ENCODE measurements around the gene NFIA.

The NFIA gene

GRCh38 chr1:61436491-61437120 is 354.2 kb downstream of the NFIA start:
- no peak overlapping the region for H3K4me3 ChIP-seq (ENCODE audit: low read length)
- no peak for DNase-seq (ENCODE audit: low read depth)
- TF ChIP-seq CTCF (conservative IDR thresholded peaks at IDR 0.05; ENCODE audit: low read length) = no peak

GRCh38 chr1:61439234-61439633 is 356.9 kb downstream of the NFIA start:
- no peak for DNase-seq (ENCODE audit: low read depth)
- no peak for TF ChIP-seq CTCF (conservative IDR thresholded peaks at IDR 0.05; ENCODE audit: low read length)
- no peak overlapping the region for H3K4me3 ChIP-seq (ENCODE audit: low read length)

GRCh38 chr1:61441723-61442262 is 359.4 kb downstream of the NFIA start:
- no peak overlapping the region for H3K4me3 ChIP-seq (ENCODE audit: low read length)
- no peak for TF ChIP-seq CTCF (conservative IDR thresholded peaks at IDR 0.05; ENCODE audit: low read length)
- no peak for DNase-seq (ENCODE audit: low read depth)

- DNase-seq (ENCODE audit: low read depth) = no peak
- no peak for TF ChIP-seq CTCF (conservative IDR thresholded peaks at IDR 0.05; ENCODE audit: low read length)
- no peak overlapping the region for H3K4me3 ChIP-seq (ENCODE audit: low read length)
These were observed 360.2 kb downstream of the NFIA start for GRCh38 chr1:61442544-61442943.

GRCh38 chr1:61444288-61444687 is 361.9 kb downstream of the NFIA start:
- DNase-seq (ENCODE audit: low read depth) = no peak
- H3K4me3 ChIP-seq (ENCODE audit: low read length) = no peak overlapping the region
- TF ChIP-seq CTCF (conservative IDR thresholded peaks at IDR 0.05; ENCODE audit: low read length) = no peak

GRCh38 chr1:61445269-61445825 is 363.0 kb downstream of the NFIA start:
- no peak for DNase-seq (ENCODE audit: low read depth)
- no peak for TF ChIP-seq CTCF (conservative IDR thresholded peaks at IDR 0.05; ENCODE audit: low read length)
- no peak overlapping the region for H3K4me3 ChIP-seq (ENCODE audit: low read length)

- TF ChIP-seq CTCF (conservative IDR thresholded peaks at IDR 0.05; ENCODE audit: low read length) = no peak
- no peak for DNase-seq (ENCODE audit: low read depth)
- H3K4me3 ChIP-seq (ENCODE audit: low read length) = no peak overlapping the region
These were observed 364.2 kb downstream of the NFIA start for GRCh38 chr1:61446531-61446991.

Measured in AG10803 (cell line).